Right cardiac atrium (tissue), 5 donors: ENCODE measurements around the gene S100PBP. TPM values are rescaled to one million over a fixed set of nuclear protein-coding genes. Genes with fewer than 3 reads are reported as not detected.
A peak's percentile ranks its signal among the peaks of the same experiment; 100 is the strongest.

Source experiments
- ATAC-seq, 2 donors: fragments of 200-7000 bp; cut with Tn5 transposase; one replicate each; pipeline versions ENCODE4 v1.8.0 to v1.9.1; 2020; ENCODE audit warnings: moderate library complexity in 2 of 2, mild to moderate bottlenecking in 1 of 2
- DNase-seq, 3 donors: peaks; one replicate each; pipeline ENCODE4 v3.0.0-alpha.2; 2020
- H3K27ac ChIP-seq: one replicate; pipeline ENCODE4 v1.5.1; 2013; ENCODE audit warnings: mild to moderate bottlenecking, low read length, control low read depth, moderate library complexity
- H3K27me3 ChIP-seq: one replicate; pipeline ENCODE4 v1.6.1; 2013; ENCODE audit not compliant: control insufficient read depth, insufficient read depth
- H3K4me1 ChIP-seq: one replicate; pipeline ENCODE4 v1.6.1; 2013; ENCODE audit warnings: low read length; ENCODE audit not compliant: control insufficient read depth, insufficient read depth
- H3K4me3 ChIP-seq: one replicate; pipeline ENCODE4 v1.5.1; 2013; ENCODE audit warnings: low read length, control low read depth
- H3K9me3 ChIP-seq: one replicate; pipeline ENCODE4 v1.6.1; 2013; ENCODE audit warnings: low read length; ENCODE audit not compliant: control insufficient read depth
- WGBS: extraction: QIAGEN DNeasy Blood & Tissue Kit; methylation state at CpG from one replicate; pipeline ENCODE4 v1.1.7; 2013; 5-methylcytosine and 5-hydroxymethylcytosine counted together
- intact Hi-C, 4 donors: fragments of 100-400 bp; cut with DNase I; formaldehyde crosslinking; loops; one replicate each; pipeline versions ENCODE4 v1.11.0 to v1.14.0; 2022 to 2023
- polyA plus RNA-seq: library from polyadenylated mRNA; stranded (reverse); fragments of 200-250 nt; gene quantifications from one replicate; pipeline ENCODE4 v1.2.3, GENCODE V29; 2013
- total RNA-seq, 4 donors: library from RNA; stranded (reverse); fragmentation: NEBNext Ultra II Directional; extraction: Animal tissue kit (Norgen Biotek cat#: 25700); gene quantifications; one replicate each; pipeline ENCODE4 v1.2.1, GENCODE V29; 2021
- donor health status: healthy with polysubstance abuse.
- donor health status: DM: no; HTN: yes; CAD: no.
- donor health status: DM: no; HTN: no; CAD: no.
- donor health status: DM: no; HTN: yes; CAD: no; lungs with severe emphysema.
- donor health status: DM: yes; HTN: yes; CAD: no.

Gene S100PBP
- total and polyA plus RNA-seq, 5 donors, result 8.1 to 19.8 (median 15.3) TPM

- intact Hi-C loops, result no loop called here
- H3K4me3 ChIP-seq, result no peak overlapping the region
These were observed 79.9 kb downstream of the S100PBP start for GRCh38 chr1:32897082-32898049.

DNA sequence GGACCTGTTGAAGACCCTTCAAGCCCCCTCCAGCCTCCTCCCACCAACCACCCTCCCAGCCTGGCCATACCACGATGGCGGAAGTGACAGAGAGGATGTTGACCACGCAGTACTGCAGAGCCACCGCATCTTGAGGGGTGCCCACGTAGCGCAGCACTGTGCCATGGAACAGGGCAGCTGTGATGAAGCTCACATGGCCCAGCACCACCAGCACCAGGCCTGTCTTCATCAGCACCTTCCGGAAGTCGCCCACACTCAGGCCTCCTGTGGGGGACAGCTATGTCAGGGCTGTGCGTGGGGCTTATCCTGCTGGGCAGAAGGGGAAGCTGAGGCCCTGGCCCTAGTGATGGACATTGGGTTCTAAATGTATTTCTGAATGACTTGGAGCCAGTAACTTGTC, 80.6 kb downstream of the S100PBP start:
- H3K27me3 ChIP-seq, result no peaks in the 10 kb centered on the region
- H3K4me3 ChIP-seq, result no peak overlapping the region
- ATAC-seq (no peak), DNase-seq (peak in 1 of 3 donors; percentile 37)
- no peaks in the 10 kb centered on the region for H3K4me1 ChIP-seq
- H3K9me3 ChIP-seq, result no peaks in the 10 kb centered on the region
- H3K27ac ChIP-seq, result no peak overlapping the region
- 92% methylated on average over 9 of the region's 9 CpGs for WGBS
- intact Hi-C loops, result no loop called here

More at GRCh38 chr1:32897082-32898049, 79.9 kb downstream of the S100PBP start:
- ATAC-seq, result no peak
- no peak for DNase-seq
- WGBS, result 75% methylated on average over 11 of the region's 11 CpGs
- H3K27ac ChIP-seq, result no peak overlapping the region
- no peaks in the 10 kb centered on the region for H3K9me3 ChIP-seq
- no peaks in the 10 kb centered on the region for H3K4me1 ChIP-seq
- H3K27me3 ChIP-seq, result no peaks in the 10 kb centered on the region

- no peak for ATAC-seq
- WGBS, result 98% methylated on average over 3 of the region's 3 CpGs
- no peaks in the 10 kb centered on the region for H3K27me3 ChIP-seq
These were observed 81.5 kb downstream of the S100PBP start for GRCh38 chr1:32898958-32899357.

DNA sequence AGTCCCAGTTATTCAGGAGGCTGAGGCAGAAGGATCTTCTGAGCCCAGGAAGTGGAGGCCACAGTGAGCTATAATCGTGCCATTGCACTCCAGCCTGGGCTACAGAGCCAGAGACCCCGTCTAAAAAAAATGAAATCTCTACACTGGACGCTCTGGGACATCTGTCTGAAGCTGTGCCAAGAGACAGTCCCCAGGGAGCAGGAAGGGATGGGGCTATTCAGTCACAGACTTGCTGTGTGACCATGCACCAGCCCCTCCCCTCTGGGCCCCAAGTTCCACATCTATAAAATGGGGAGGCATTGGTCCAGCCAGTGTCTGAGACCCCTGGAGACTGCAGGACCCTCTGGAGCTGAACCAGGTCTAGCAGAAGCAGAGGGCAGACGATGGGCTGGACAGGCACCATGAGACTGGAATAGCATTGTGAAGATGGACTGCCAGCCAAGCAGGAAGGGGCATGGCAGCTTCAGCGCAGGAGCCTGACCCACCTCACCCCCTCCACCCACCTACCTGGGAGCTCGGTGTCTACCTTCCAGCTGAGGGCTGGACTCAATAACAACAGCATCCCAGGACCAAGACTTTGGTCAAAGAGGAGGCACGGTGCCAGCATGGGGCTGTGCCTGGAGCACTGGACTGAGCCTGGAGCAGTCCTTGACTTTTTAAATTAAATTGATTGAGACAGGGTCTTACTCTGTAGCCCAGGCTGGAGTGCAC, 82.3 kb downstream of the S100PBP start:
- no peaks in the 10 kb centered on the region for H3K9me3 ChIP-seq
- H3K27ac ChIP-seq, result no peak overlapping the region
- intact Hi-C loops, result no loop called here
- H3K4me1 ChIP-seq, result no peaks in the 10 kb centered on the region
- WGBS, result 73% methylated on average over 7 of the region's 7 CpGs
- no peak overlapping the region for H3K4me3 ChIP-seq
- no peak for ATAC-seq
- peak in 1 of 3 donors; percentile 46 for DNase-seq
- H3K27me3 ChIP-seq, result no peaks in the 10 kb centered on the region

More at GRCh38 chr1:32898958-32899357, 81.5 kb downstream of the S100PBP start:
- Histone ChIP-seq H3K4me3 (no peak overlapping the region), H3K4me1 (no peaks in the 10 kb centered on the region), H3K9me3 (no peaks in the 10 kb centered on the region), H3K27ac (no peak overlapping the region)
- intact Hi-C loops, result no loop called here
- DNase-seq, result no peak

- WGBS, result 21% methylated on average over 22 of the region's 22 CpGs
- no peaks in the 10 kb centered on the region for H3K4me1 ChIP-seq
- DNase-seq (peak in 1 of 3 donors; percentile 54), ATAC-seq (peak in 1 of 2 donors; percentile 5)
- H3K9me3 ChIP-seq, result no peaks in the 10 kb centered on the region
- intact Hi-C loops, result no loop called here
- no peaks in the 10 kb centered on the region for H3K27me3 ChIP-seq
- peak overlapping the region; percentile 83 for H3K4me3 ChIP-seq
- no peak overlapping the region for H3K27ac ChIP-seq
These were observed 83.0 kb downstream of the S100PBP start for GRCh38 chr1:32900371-32900955.

DNA sequence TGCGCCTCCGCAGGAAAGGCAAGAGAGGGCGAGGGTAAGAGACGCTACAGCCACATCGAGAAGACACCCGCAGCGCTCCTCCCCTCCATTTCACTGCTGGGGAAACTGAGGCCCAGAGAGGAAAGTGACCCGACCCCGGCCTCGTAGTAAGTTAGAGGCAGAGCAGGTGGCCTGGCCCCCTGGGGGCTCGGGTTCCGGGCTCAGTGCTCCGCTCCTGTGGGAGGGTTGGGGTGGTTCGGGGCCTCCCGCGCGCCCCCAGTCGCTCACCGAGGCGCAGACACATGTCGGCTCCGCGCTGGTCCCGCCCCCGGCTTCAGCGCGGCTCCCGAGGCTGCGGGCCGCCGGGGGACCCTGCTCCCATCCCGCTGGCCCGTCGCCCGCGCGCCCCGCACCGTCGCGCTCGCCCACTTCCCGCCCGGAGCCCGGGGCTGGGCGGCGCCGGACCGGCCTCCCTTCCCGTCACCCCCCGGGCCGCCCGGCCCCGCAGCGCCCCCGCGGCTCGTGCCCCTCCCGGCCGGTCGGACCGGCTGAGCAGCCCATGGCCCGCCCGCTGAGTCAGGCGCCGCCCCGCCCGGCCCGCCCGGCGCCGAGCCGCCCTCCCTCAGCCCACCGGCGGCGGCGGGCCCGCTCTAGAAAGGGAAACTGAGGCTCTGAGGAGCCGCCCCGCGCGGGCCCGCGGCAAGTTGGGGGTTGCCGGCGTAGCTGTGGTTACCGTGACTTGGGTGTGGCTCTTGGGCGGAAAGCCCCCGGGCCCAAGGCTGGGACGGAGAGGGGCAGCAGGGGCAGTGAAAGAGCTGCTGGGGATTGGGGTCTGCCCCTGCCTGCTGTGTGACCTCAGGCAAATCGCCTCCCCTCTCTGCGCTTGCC, 83.7 kb downstream of the S100PBP start, which contains the start of gene TMEM54:
TMEM54 (minus strand) TSS at position 434 of the 867 bp plus-strand sequence; CDS start at position 283, 151 bp downstream.
- DNase-seq (peak; percentile 59 to 84 (median 81)), ATAC-seq (peak; percentile 75 to 88)
- no peaks in the 10 kb centered on the region for H3K27me3 ChIP-seq
- H3K27ac ChIP-seq, result no peak within 1 kb of the TSS
- H3K4me3 ChIP-seq, result peak within 1 kb of the TSS; percentile 83
- intact Hi-C loops, result no loop called here
- H3K4me1 ChIP-seq, result no peaks in the 10 kb centered on the region
- WGBS, result 1% methylated on average over 92 of the region's 92 CpGs
- H3K9me3 ChIP-seq, result no peaks in the 10 kb centered on the region

- intact Hi-C loops, result no loop called here
- WGBS, result 46% methylated on average over 24 of the region's 24 CpGs
- Histone ChIP-seq H3K4me1 (no peaks in the 10 kb centered on the region), H3K27me3 (no peaks in the 10 kb centered on the region), H3K4me3 (peak overlapping the region; percentile 83), H3K27ac (no peak overlapping the region), H3K9me3 (no peaks in the 10 kb centered on the region)
- ATAC-seq, result no peak
- DNase-seq, result no peak
These were observed 84.5 kb downstream of the S100PBP start for GRCh38 chr1:32901823-32902534.

GRCh38 chr1:32902535-32902920, 85.1 kb downstream of the S100PBP start:
- 75% methylated on average over 6 of the region's 6 CpGs for WGBS
- H3K27ac ChIP-seq, result no peak overlapping the region
- H3K4me1 ChIP-seq, result no peaks in the 10 kb centered on the region
- H3K27me3 ChIP-seq, result no peaks in the 10 kb centered on the region
- DNase-seq (no peak), ATAC-seq (no peak)
- no peak overlapping the region for H3K4me3 ChIP-seq
- no peaks in the 10 kb centered on the region for H3K9me3 ChIP-seq
- intact Hi-C loops, result no loop called here

GRCh38 chr1:32903991-32904785, 86.7 kb downstream of the S100PBP start:
- ATAC-seq, result no peak
- intact Hi-C loops, result no loop called here

More at GRCh38 chr1:32903991-32904785, 86.7 kb downstream of the S100PBP start:
- H3K4me3 ChIP-seq, result no peak overlapping the region
- no peak overlapping the region for H3K27ac ChIP-seq
- no peaks in the 10 kb centered on the region for H3K4me1 ChIP-seq
- DNase-seq, result no peak
- H3K9me3 ChIP-seq, result no peaks in the 10 kb centered on the region
- H3K27me3 ChIP-seq, result no peaks in the 10 kb centered on the region
- WGBS, result 73% methylated on average over 3 of the region's 3 CpGs
